Fibroblast of the aortic adventitia (primary cell): ENCODE results near the gene ATP13A4. TPM values are rescaled to one million over a fixed set of nuclear protein-coding genes. Genes with fewer than 3 reads are reported as not detected.

Experiments used
- DNase-seq: peaks from one replicate; pipeline ENCODE4 v3.0.0-alpha.2; 2010; ENCODE audit warnings: low read depth
- H3K4me3 ChIP-seq: 2 replicates; pipeline ENCODE4 v1.5.1; 2011; ENCODE audit warnings: low read depth, mild to moderate bottlenecking, control low read depth, low read length, moderate library complexity
- total RNA-seq: library from RNA; depleted of rRNA; stranded (reverse); fragments of >200 nt; gene quantifications from 2 replicates; pipeline ENCODE4 v1.2.3, GENCODE V29; 2012; ENCODE audit warnings: low replicate concordance
- TF ChIP-seq, protein P1 (sequence below): IDR thresholded peaks from 2 replicates; pipeline ENCODE4 v1.5.1; 2011; ENCODE audit warnings: mild to moderate bottlenecking, low read length, control low read depth, inconsistent platforms; ENCODE audit not compliant: insufficient read depth

The ATP13A4 gene
- total RNA-seq, 1 donor, result 0.09 TPM

DNA sequence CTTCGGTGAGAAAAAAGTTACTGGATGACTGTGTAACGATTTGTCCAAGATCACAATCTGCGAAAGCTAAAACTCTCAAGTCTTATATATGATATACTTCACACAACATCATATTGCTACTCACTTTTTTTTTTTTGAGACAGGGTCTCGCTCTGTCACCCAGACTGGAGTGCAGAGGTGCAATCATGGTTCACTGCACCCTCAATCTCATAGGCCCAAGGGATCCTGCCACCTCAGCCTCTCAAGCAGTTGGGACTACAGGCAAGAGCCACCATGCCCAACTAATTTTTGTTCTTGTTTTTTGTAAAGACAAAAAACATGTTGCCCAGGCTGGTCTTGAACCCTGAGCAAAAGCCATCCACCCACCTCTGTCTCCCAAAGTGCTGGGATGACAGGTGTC, 5.4 kb upstream of the ATP13A4 start:
- DNase-seq, result no peak
- no peak overlapping the region for H3K4me3 ChIP-seq
- TF ChIP-seq, protein P1, sequence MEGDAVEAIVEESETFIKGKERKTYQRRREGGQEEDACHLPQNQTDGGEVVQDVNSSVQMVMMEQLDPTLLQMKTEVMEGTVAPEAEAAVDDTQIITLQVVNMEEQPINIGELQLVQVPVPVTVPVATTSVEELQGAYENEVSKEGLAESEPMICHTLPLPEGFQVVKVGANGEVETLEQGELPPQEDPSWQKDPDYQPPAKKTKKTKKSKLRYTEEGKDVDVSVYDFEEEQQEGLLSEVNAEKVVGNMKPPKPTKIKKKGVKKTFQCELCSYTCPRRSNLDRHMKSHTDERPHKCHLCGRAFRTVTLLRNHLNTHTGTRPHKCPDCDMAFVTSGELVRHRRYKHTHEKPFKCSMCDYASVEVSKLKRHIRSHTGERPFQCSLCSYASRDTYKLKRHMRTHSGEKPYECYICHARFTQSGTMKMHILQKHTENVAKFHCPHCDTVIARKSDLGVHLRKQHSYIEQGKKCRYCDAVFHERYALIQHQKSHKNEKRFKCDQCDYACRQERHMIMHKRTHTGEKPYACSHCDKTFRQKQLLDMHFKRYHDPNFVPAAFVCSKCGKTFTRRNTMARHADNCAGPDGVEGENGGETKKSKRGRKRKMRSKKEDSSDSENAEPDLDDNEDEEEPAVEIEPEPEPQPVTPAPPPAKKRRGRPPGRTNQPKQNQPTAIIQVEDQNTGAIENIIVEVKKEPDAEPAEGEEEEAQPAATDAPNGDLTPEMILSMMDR, result no peak

DNA sequence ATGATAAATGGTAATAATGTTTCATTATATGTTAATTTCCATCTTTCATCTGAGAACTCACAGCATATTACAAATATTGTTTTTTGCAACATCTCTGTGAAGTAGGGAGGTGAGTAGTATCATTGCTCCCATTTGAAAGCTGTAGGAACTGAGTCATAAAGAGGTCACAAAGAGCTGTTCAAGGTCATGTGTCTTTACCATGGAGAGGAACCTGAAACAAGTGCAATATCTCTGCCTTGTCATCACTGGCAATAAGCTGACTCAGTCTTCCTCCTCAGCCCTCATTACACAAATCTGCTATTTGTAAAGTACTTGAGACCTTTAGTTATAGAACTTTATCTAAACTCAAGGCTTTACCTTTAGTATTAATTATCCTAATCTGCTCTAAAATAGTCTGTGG, 4.4 kb upstream of the ATP13A4 start:
- TF ChIP-seq, protein P1, result no peak
- no peak for DNase-seq
- H3K4me3 ChIP-seq, result no peak overlapping the region

DNA sequence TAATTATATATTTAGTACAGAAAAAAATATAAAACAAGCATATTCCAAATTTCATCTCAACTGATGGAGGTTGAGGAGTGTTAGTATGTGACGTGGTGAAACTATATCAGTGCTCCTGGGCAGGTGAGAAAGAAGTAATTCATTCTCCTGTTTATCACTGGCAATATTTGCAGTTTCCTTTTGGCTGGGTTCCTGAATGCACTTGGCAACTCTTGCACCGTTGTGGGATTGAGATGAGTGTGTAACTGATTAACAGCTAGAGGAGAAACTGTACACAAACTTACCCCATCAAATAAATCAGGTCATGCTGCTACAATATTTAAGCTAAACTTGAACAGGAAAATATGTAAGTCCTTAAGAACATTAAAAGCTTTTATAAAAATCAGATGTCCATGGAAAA, 2.1 kb upstream of the ATP13A4 start:
- TF ChIP-seq, protein P1, result no peak
- no peak for DNase-seq

DNA sequence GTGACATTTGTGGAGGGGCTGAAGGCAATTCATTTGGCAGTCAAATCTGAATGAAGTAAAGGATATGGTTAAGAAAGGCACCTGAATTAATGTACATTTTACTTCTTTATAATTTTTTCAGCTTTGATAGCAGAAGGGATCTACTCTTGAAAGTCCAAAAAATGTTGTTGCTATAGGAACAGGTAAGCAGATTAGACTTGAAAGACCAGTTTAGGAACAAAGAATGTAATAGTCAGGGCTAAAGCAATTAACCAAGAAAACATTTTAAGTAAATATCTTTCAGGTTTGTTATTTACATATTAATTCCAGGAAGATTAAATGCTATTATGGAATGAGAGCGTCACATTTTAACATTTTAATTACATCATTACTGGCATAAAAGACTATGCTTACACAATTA, 1.1 kb downstream of the ATP13A4 start:
- TF ChIP-seq, protein P1, result no peak
- H3K4me3 ChIP-seq, result no peak overlapping the region
- DNase-seq, result no peak

More for the DNA sequence above, 2.1 kb upstream of the ATP13A4 start:
- no peak overlapping the region for H3K4me3 ChIP-seq

DNA sequence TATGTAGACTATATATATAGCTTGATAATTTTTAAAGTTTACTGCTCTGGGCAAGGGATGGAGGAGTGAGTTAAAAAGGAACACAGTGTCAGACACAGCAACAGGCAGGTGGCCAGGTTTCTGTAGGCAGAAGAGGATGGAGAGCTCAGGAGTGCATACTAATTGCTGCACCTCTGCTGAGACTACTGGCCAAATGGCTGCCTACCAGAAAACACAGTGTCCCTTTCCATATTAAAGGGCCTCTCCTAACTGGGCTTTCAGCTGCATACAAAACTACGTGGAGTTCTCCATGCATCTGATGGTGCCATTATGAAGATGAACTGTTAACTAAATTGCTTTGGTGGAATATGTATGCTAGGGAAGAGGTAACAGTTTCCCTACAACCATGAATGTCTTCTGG, 1.8 kb downstream of the ATP13A4 start:
- no peak for DNase-seq
- H3K4me3 ChIP-seq, result no peak overlapping the region
- TF ChIP-seq, protein P1, result no peak

DNA sequence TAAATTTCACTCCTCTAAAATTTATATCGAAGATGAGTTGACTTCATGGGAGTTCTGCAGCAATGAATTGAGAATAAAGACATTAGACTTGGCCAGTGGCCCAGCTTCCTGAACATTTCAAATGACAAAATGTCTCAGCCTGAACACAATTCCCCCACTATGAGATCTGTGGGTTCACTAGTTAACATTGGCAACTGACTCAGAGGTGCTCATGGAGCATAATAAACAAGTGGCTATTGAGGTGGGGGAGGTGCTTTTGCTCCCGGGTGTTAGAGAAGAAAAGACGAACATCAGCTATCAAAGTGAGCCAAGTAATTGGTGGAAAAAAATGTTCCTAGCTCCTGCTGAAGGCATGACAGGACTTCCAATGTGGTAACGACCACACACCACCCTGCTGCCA, 6.3 kb downstream of the ATP13A4 start:
- DNase-seq, result no peak
- TF ChIP-seq, protein P1, result no peak
- no peak overlapping the region for H3K4me3 ChIP-seq

DNA sequence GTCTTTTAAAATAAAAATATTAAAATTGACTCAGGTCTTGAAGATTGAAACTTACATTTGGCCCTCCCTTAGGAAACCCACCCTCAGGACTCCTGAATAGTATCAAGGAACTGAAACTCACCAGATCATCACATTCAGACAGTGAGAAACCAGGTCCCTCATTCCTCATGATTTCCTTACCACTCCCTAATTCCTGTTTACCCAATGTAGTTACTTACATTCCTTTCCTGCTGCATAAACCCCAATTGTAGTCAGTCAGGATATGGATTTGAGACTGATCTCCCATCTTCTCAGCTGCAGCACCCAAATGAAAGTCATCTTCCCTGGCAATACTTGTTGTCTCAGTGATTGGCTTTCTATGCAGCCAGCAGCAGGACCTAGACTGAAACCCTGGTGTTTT, 8.6 kb downstream of the ATP13A4 start:
- TF ChIP-seq, protein P1, result no peak
- H3K4me3 ChIP-seq, result no peak overlapping the region
- DNase-seq, result no peak
